ENCODE measurements around the gene OSBPL5. TPM values are rescaled to one million over a fixed set of nuclear protein-coding genes. Genes with fewer than 3 reads are reported as not detected.

Gene OSBPL5
- total and polyA plus RNA-seq, 10 donors: 5.1 to 91.2 (median 51.0) TPM

GRCh38 chr11:3146612-3147256, 18.4 kb downstream of the OSBPL5 start:
- Histone ChIP-seq H3K4me3 (no peak overlapping the region), H3K9me3 (no peaks in the 10 kb centered on the region), H3K27ac (peak overlapping the region in 4 of 8 donors; percentile 31 to 58 (median 40)), H3K27me3 (replicated peaks in 1 of 7) (no peaks in the 10 kb centered on the region), H3K4me1 (peaks cover 0 to 90% (median 33%) of the 10 kb centered on the region in 6 donors), H3K36me3 (peaks cover 0 to 54% (median 0%) of the 10 kb centered on the region in 6 donors)
- 84 to 91% (median 85%) methylated on average over 13 to 22 of the region's 22 CpGs for WGBS, 5 donors
- DNase-seq: no peak
- TF ChIP-seq, protein P1, sequence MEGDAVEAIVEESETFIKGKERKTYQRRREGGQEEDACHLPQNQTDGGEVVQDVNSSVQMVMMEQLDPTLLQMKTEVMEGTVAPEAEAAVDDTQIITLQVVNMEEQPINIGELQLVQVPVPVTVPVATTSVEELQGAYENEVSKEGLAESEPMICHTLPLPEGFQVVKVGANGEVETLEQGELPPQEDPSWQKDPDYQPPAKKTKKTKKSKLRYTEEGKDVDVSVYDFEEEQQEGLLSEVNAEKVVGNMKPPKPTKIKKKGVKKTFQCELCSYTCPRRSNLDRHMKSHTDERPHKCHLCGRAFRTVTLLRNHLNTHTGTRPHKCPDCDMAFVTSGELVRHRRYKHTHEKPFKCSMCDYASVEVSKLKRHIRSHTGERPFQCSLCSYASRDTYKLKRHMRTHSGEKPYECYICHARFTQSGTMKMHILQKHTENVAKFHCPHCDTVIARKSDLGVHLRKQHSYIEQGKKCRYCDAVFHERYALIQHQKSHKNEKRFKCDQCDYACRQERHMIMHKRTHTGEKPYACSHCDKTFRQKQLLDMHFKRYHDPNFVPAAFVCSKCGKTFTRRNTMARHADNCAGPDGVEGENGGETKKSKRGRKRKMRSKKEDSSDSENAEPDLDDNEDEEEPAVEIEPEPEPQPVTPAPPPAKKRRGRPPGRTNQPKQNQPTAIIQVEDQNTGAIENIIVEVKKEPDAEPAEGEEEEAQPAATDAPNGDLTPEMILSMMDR (IDR thresholded peaks at IDR 0.05 in 8 of 11, conservative IDR thresholded peaks at IDR 0.05 in 3 of 11): no peak
- TF ChIP-seq POLR2AphosphoS5 (IDR thresholded peaks at IDR 0.05): no peak
- no peak for TF ChIP-seq POLR2A (IDR thresholded peaks at IDR 0.05)
- intact Hi-C loops (cut with DNase I; ENCODE audit: low total_unique reads): no loop called here

DNA sequence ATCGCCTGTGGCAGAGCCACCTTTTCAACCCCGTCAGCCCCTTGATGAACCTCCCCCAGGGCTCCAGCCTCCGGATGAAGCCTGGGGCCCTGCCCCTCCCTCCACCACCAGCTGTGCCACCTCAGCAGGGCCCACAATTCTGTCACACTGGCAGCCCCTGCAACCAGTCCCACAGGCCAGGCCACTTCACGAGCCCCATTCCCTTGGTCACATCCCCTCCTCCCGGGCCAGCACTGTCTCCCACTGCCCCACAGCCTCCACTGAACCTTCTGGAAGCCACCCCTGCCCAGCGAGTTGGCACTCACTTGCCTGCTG, 19.9 kb downstream of the OSBPL5 start:
- TF ChIP-seq, protein P1 (IDR thresholded peaks at IDR 0.05 in 8 of 11, conservative IDR thresholded peaks at IDR 0.05 in 3 of 11): no peak
- no peak for TF ChIP-seq POLR2AphosphoS5 (IDR thresholded peaks at IDR 0.05)
- H3K4me3 ChIP-seq: no peak overlapping the region
- DNase-seq: no peak
- peaks cover 0 to 44% (median 0%) of the 10 kb centered on the region in 6 donors for H3K36me3 ChIP-seq
- H3K9me3 ChIP-seq: no peaks in the 10 kb centered on the region
- 43 to 59% (median 57%) methylated on average over 6 of the region's 6 CpGs for WGBS, 5 donors
- no peaks in the 10 kb centered on the region for H3K27me3 ChIP-seq (replicated peaks in 1 of 7)
- peaks cover 0 to 89% (median 27%) of the 10 kb centered on the region in 6 donors for H3K4me1 ChIP-seq
- no peak overlapping the region for H3K27ac ChIP-seq
- intact Hi-C loops (cut with DNase I; ENCODE audit: low total_unique reads): no loop called here

DNA sequence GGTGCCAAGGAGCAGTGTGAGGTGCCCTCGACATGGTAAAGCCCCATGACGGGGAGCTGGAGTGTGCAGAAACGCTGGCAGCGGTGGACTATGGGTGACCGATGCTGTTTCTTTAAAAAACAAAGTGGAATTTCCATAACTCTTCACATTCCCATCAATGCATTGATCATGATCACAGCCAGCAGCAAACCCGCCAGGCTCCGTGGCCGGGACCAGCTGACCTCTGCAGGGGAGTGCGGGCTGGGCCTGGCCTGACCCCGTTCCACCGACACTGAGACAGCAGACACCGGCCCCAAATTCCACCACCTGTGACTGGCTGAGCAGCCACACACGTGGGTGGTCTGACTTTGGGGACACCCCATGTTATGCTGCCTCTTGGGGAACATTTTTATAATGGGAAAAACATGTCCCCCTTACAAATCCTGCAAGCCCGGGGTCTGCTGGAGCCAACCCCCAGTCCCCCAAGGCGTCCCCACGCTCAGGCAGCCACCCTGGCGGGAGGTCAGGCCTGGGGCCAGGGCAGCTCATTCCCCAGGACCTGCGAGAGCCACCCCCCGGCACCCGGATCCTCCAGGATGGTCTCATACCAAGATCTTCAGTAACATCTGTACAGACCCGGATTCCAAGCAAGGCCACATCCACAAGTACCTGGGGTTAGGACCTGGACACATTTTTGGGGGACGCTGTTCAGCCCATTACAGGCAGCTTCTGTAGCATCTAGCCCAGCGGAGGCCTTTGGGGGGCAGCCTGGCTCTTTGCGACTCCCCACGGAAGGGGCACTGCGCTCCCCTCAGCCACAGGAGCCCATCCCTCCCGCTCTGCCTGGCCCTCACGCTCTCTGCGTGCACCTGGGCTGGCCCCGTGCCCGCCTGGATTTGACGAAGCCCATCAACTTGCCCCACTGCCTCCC, 20.6 kb downstream of the OSBPL5 start:
- H3K36me3 ChIP-seq: peaks cover 0 to 44% (median 0%) of the 10 kb centered on the region in 6 donors
- peaks cover 0 to 89% (median 26%) of the 10 kb centered on the region in 6 donors for H3K4me1 ChIP-seq
- no peak overlapping the region for H3K27ac ChIP-seq
- 81 to 88% (median 84%) methylated on average over 26 to 32 of the region's 32 CpGs for WGBS, 5 donors
- H3K27me3 ChIP-seq (replicated peaks in 1 of 7): no peaks in the 10 kb centered on the region
- no peak overlapping the region for H3K4me3 ChIP-seq
- no peak for DNase-seq
- TF ChIP-seq POLR2A (IDR thresholded peaks at IDR 0.05) (no peak), POLR2AphosphoS5 (IDR thresholded peaks at IDR 0.05) (no peak)
- TF ChIP-seq, protein P1 (IDR thresholded peaks at IDR 0.05 in 8 of 11, conservative IDR thresholded peaks at IDR 0.05 in 3 of 11): no peak
- no peaks in the 10 kb centered on the region for H3K9me3 ChIP-seq
- intact Hi-C loops (cut with DNase I; ENCODE audit: low total_unique reads): no loop called here
